ENCODE measurements around the gene DLG1. TPM values are rescaled to one million over a fixed set of nuclear protein-coding genes. Genes with fewer than 3 reads are reported as not detected.

Gene DLG1
- total and polyA plus RNA-seq, 8 donors = 17.9 to 173 (median 92.9) TPM

DNA sequence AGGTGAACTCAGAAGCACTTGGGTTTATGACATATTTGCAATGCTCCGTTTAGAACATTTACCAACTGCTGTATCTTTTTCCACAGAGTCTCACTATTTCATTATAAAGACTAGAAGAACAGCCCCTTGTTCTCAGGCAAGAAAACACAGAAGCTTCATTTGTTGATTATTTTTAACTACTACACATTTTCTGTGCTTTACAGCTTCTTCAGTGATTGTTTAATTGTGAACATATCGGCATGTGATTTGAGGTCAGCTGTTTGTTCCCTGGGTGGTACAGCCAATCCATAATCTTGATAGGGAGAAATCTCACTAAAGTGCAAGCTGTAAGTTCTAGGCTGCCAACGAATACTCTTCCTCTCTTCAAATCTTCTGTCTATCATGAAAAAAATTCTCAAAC is 31.0 kb upstream of the DLG1 start:
- no peak overlapping the region for H3K27ac ChIP-seq
- H3K27me3 ChIP-seq = no peaks in the 10 kb centered on the region
- DNase-seq = no peak
- H3K4me1 ChIP-seq = peaks cover 0 to 6% (median 0%) of the 10 kb centered on the region in 4 donors
- TF ChIP-seq POLR2AphosphoS5 (IDR thresholded peaks at IDR 0.05) (no peak), POLR2A (IDR thresholded peaks at IDR 0.05) (no peak), EP300 (IDR thresholded peaks at IDR 0.05) (no peak)
- TF ChIP-seq, protein P1, sequence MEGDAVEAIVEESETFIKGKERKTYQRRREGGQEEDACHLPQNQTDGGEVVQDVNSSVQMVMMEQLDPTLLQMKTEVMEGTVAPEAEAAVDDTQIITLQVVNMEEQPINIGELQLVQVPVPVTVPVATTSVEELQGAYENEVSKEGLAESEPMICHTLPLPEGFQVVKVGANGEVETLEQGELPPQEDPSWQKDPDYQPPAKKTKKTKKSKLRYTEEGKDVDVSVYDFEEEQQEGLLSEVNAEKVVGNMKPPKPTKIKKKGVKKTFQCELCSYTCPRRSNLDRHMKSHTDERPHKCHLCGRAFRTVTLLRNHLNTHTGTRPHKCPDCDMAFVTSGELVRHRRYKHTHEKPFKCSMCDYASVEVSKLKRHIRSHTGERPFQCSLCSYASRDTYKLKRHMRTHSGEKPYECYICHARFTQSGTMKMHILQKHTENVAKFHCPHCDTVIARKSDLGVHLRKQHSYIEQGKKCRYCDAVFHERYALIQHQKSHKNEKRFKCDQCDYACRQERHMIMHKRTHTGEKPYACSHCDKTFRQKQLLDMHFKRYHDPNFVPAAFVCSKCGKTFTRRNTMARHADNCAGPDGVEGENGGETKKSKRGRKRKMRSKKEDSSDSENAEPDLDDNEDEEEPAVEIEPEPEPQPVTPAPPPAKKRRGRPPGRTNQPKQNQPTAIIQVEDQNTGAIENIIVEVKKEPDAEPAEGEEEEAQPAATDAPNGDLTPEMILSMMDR (IDR thresholded peaks at IDR 0.05) = no peak
- H3K9me3 ChIP-seq = no peaks in the 10 kb centered on the region
- intact Hi-C loops (cut with DNase I; ENCODE audit: low total_unique reads) = no loop called here
- 21 to 44% (median 36%) methylated on average over 3 of the region's 3 CpGs for WGBS, 5 donors
- no peak overlapping the region for H3K4me3 ChIP-seq
- no peaks in the 10 kb centered on the region for H3K36me3 ChIP-seq

DNA sequence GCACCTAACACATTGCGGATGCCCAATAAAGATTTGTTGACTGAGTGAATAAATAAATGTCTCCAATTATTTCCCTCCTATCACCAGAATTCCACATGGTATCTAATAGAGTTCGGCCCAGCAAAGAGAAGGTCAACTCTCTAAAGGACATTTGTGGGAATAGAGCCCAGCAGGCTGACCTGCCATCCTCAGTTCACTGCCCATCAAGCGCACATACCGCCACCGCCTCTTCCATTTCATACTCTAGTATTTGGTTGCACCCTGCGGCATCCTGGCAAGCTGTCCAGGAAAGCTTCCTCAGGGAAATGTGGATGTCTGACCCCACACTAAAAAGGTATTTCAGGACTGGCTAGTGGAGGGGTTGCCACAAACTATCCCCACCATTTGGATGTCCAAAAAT is 29.8 kb upstream of the DLG1 start:
- H3K27ac ChIP-seq = no peak overlapping the region
- H3K36me3 ChIP-seq = no peaks in the 10 kb centered on the region
- TF ChIP-seq, protein P1 (IDR thresholded peaks at IDR 0.05) = no peak
- no peak for TF ChIP-seq POLR2AphosphoS5 (IDR thresholded peaks at IDR 0.05)
- TF ChIP-seq POLR2A (IDR thresholded peaks at IDR 0.05) = no peak
- TF ChIP-seq EP300 (IDR thresholded peaks at IDR 0.05) = no peak
- peaks cover 0 to 6% (median 0%) of the 10 kb centered on the region in 4 donors for H3K4me1 ChIP-seq
- H3K27me3 ChIP-seq = no peaks in the 10 kb centered on the region
- no peak for DNase-seq
- no peaks in the 10 kb centered on the region for H3K9me3 ChIP-seq
- WGBS, 5 donors = 90 to 96% (median 95%) methylated on average over 6 of the region's 6 CpGs
- H3K4me3 ChIP-seq = no peak overlapping the region
- intact Hi-C loops (cut with DNase I; ENCODE audit: low total_unique reads) = no loop called here

DNA sequence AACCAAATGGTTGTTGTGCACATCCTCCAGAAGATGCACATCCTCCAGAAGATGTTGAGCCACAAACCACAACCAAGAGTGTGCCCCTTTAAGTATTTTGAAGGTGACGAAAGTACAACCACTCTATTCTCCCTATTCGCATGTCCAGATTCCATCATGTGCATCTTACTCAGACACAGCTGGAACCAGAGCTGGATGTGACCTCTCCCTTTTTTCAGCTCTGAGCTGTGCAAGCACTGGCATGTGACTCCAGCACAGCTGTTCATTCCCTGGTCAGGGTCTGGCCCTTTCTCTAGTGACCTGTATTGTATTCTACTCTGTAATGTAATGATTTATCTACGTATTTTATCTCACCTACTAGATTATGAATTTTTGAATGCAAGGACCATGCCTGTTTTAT is 29.3 kb upstream of the DLG1 start:
- Histone ChIP-seq H3K9me3 (no peaks in the 10 kb centered on the region), H3K27ac (no peak overlapping the region), H3K4me3 (no peak overlapping the region), H3K27me3 (no peaks in the 10 kb centered on the region), H3K4me1 (peaks cover 0 to 6% (median 0%) of the 10 kb centered on the region in 4 donors), H3K36me3 (no peaks in the 10 kb centered on the region)
- 47 to 64% (median 55%) methylated on average over 3 of the region's 3 CpGs for WGBS, 5 donors
- TF ChIP-seq POLR2A (IDR thresholded peaks at IDR 0.05) = no peak
- TF ChIP-seq, protein P1 (IDR thresholded peaks at IDR 0.05) = no peak
- no peak for TF ChIP-seq EP300 (IDR thresholded peaks at IDR 0.05)
- no peak for TF ChIP-seq POLR2AphosphoS5 (IDR thresholded peaks at IDR 0.05)
- intact Hi-C loops (cut with DNase I; ENCODE audit: low total_unique reads) = no loop called here
- DNase-seq = no peak

DNA sequence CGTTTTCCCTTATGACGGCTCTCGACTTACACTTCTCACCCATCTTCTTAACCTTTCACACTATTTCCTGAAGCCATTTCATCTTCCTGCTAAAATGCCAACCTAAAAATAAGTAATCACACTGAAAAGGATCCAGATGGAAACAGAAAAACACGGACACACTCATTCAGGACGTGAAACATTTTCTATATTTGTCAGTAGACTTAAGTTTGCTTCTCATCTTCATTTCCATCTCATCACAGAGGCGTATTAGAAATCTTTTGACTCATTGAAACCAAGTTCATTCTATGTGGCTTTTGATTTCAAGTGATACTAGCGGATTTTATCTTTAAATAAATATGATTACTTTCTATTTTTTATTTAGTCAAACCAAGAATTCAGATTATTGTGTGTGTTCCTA is 27.4 kb upstream of the DLG1 start:
- Histone ChIP-seq H3K27ac (no peak overlapping the region), H3K9me3 (no peaks in the 10 kb centered on the region), H3K27me3 (no peaks in the 10 kb centered on the region), H3K4me3 (no peak overlapping the region), H3K36me3 (no peaks in the 10 kb centered on the region), H3K4me1 (peaks cover 0 to 6% (median 0%) of the 10 kb centered on the region in 4 donors)
- no peak for TF ChIP-seq EP300 (IDR thresholded peaks at IDR 0.05)
- TF ChIP-seq, protein P1 (IDR thresholded peaks at IDR 0.05) = no peak
- TF ChIP-seq POLR2A (IDR thresholded peaks at IDR 0.05) = no peak
- no peak for TF ChIP-seq POLR2AphosphoS5 (IDR thresholded peaks at IDR 0.05)
- intact Hi-C loops (cut with DNase I; ENCODE audit: low total_unique reads) = no loop called here
- WGBS, 5 donors = 68 to 82% (median 72%) methylated on average over 7 of the region's 7 CpGs
- DNase-seq = no peak

Data from stomach (tissue), 9 donors.